NCI-H1092 (cell line): ENCODE measurements around the gene PLXNA1.

Source experiments
- DNase-seq: peaks from one replicate; lab custom pipeline; 2025; lab: John Stamatoyannopoulos, UW

The PLXNA1 gene

GRCh38 chr3:126968391-126969390, 14.2 kb upstream of the PLXNA1 start:
- DNase-seq = no peak

- no peak for DNase-seq
Measured at GRCh38 chr3:126969586-126969985, 13.3 kb upstream of the PLXNA1 start.

GRCh38 chr3:126970101-126970500, 12.8 kb upstream of the PLXNA1 start:
- DNase-seq = no peak

GRCh38 chr3:126970921-126971320, 12.0 kb upstream of the PLXNA1 start:
- DNase-seq = no peak

GRCh38 chr3:126971891-126972351, 11.0 kb upstream of the PLXNA1 start:
- no peak for DNase-seq

GRCh38 chr3:126972866-126973265, 10.0 kb upstream of the PLXNA1 start:
- DNase-seq = no peak

- no peak for DNase-seq
Measured at GRCh38 chr3:126973814-126974213, 9.1 kb upstream of the PLXNA1 start.

GRCh38 chr3:126974756-126975155, 8.2 kb upstream of the PLXNA1 start:
- no peak for DNase-seq

- DNase-seq = no peak
Measured at GRCh38 chr3:126976906-126977305, 6.0 kb upstream of the PLXNA1 start.

GRCh38 chr3:126977821-126978220, 5.1 kb upstream of the PLXNA1 start:
- DNase-seq = no peak

GRCh38 chr3:126978291-126978690, 4.6 kb upstream of the PLXNA1 start:
- DNase-seq = no peak

- DNase-seq = no peak
Measured at GRCh38 chr3:126979046-126979628, 3.8 kb upstream of the PLXNA1 start.

GRCh38 chr3:126980266-126980811, 2.6 kb upstream of the PLXNA1 start:
- DNase-seq = no peak

GRCh38 chr3:126982126-126982470, 817 bp upstream of the PLXNA1 start:
- DNase-seq = no peak

GRCh38 chr3:126983276-126983652, 349 bp downstream of the PLXNA1 start:
- DNase-seq = no peak

- DNase-seq = peak; percentile 51
Measured at GRCh38 chr3:126983653-126984390, 907 bp downstream of the PLXNA1 start.

GRCh38 chr3:126984391-126985131, 1.6 kb downstream of the PLXNA1 start:
- no peak for DNase-seq

GRCh38 chr3:126985132-126985985, 2.4 kb downstream of the PLXNA1 start:
- DNase-seq = no peak

- no peak for DNase-seq
Measured at GRCh38 chr3:126986001-126986400, 3.1 kb downstream of the PLXNA1 start.

- DNase-seq = no peak
Measured at GRCh38 chr3:126987129-126987528, 4.2 kb downstream of the PLXNA1 start.

GRCh38 chr3:126987596-126987995, 4.7 kb downstream of the PLXNA1 start:
- no peak for DNase-seq
